SH-SY5Y (cell line): ENCODE measurements around the gene KCTD3.

ENCODE experiments used
- GATA2 ChIP-seq: IDR thresholded peaks from 2 replicates; pipeline ENCODE4 v1.6.1; 2011; ENCODE audit warnings: mild to moderate bottlenecking, low read depth, low read length
- GATA3 ChIP-seq: IDR thresholded peaks from 2 replicates; pipeline ENCODE4 v1.6.1; 2011; ENCODE audit warnings: low read depth, mild to moderate bottlenecking, low read length, moderate library complexity

DNA sequence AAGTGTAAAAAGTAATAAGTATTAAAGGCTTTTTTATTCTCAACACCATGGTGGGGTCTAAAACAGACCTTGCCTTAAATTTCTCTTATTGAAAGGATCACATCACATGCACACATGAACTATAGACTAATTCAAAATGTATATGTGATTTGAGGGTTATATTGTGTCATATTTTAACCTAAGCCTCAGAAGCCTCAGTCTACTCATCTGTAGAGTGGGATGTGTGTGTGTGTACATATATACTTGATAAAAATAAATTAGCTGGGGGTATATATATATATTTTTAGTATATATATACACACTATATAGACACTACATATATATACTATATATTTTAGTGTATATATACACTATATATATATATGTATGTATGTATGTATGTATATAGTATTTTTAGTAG is 58.8 kb downstream of the KCTD3 start:
- no peak for TF ChIP-seq GATA2
- no peak for TF ChIP-seq GATA3
